SK-N-SH (cell line): ENCODE measurements around the gene CA10.

Experiments used
- CTCF ChIP-seq: fragments of 200-600 bp; sonication (generic); IDR thresholded peaks from 2 replicates; pipeline ENCODE4 v1.6.1; 2017; ENCODE audit warnings: antibody characterized with exemption, mild to moderate bottlenecking, moderate library complexity
- EP300 ChIP-seq, 2 experiments: IDR thresholded peaks; 2 replicates each; pipeline versions ENCODE4 v1.4.0 to v1.6.1; 2012; ENCODE audit warnings: borderline replicate concordance in 1 of 2, low read depth in 1 of 2, low read length in 1 of 2
- FOXM1 ChIP-seq: IDR thresholded peaks from 2 replicates; pipeline ENCODE4 v1.4.0; 2012; ENCODE audit warnings: low read depth, mild to moderate bottlenecking
- PBX3 ChIP-seq: IDR thresholded peaks from 2 replicates; pipeline ENCODE4; 2012
- RAD21 ChIP-seq: IDR thresholded peaks from 2 replicates; pipeline ENCODE4 v1.6.1; 2012; ENCODE audit warnings: mild to moderate bottlenecking, low read length
- RXRA ChIP-seq: IDR thresholded peaks from 2 replicates; pipeline ENCODE4 v1.4.0; 2012; ENCODE audit warnings: low read depth, mild to moderate bottlenecking, borderline replicate concordance
- SIN3A ChIP-seq: IDR thresholded peaks from 2 replicates; pipeline ENCODE4 v1.6.1; 2012; ENCODE audit warnings: low read depth, mild to moderate bottlenecking, low read length, moderate library complexity, borderline replicate concordance
- ZBTB33 ChIP-seq: IDR thresholded peaks from 2 replicates; pipeline ENCODE4 v1.4.0; 2012; ENCODE audit warnings: low read depth, borderline replicate concordance
- TF ChIP-seq, protein P1 (sequence below): IDR thresholded peaks from 2 replicates; pipeline ENCODE4 v1.6.1; 2012; ENCODE audit warnings: mild to moderate bottlenecking, low read depth, low read length, moderate library complexity
- TF ChIP-seq, protein P2 (sequence below): fragments of 150-350 bp; IDR thresholded peaks from 2 replicates; pipeline ENCODE4 v1.6.1; 2017; ENCODE audit warnings: antibody characterized with exemption, low read length, low read depth, borderline replicate concordance

DNA sequence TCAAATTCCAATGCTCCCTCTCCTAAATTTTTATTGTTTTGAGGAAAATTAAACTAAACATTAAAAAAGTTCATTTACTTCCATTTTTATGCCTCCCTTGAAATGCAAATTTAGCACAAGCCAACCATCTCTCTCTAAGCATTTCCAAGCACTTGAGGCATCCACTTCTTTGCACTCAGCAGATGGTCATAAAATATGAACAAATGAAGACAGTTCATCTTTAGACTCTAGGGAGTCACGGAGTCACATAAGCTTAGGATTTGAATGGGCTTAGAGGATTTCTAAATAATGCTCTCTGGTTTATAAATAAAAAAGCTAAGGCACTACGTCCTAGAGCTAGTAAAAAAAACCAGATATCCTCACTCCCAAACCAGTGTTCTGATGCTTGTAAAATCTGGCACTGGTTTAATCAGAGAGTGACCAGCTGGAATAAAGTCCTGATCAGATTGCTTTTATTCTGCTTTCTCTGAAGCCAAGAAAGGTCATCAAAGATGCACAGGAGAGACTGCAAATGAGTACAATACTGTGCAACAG, 204.2 kb downstream of the CA10 start:
- TF ChIP-seq RAD21 (no peak), CTCF (no peak), ZBTB33 (no peak), RXRA (no peak), FOXM1 (no peak), EP300 (IDR thresholded peaks at IDR 0.05; ENCODE audit: borderline replicate concordance in 1 of 2, low read depth in 1 of 2, low read length in 1 of 2) (no peak), SIN3A (no peak), PBX3 (no peak)
- TF ChIP-seq, protein P1, sequence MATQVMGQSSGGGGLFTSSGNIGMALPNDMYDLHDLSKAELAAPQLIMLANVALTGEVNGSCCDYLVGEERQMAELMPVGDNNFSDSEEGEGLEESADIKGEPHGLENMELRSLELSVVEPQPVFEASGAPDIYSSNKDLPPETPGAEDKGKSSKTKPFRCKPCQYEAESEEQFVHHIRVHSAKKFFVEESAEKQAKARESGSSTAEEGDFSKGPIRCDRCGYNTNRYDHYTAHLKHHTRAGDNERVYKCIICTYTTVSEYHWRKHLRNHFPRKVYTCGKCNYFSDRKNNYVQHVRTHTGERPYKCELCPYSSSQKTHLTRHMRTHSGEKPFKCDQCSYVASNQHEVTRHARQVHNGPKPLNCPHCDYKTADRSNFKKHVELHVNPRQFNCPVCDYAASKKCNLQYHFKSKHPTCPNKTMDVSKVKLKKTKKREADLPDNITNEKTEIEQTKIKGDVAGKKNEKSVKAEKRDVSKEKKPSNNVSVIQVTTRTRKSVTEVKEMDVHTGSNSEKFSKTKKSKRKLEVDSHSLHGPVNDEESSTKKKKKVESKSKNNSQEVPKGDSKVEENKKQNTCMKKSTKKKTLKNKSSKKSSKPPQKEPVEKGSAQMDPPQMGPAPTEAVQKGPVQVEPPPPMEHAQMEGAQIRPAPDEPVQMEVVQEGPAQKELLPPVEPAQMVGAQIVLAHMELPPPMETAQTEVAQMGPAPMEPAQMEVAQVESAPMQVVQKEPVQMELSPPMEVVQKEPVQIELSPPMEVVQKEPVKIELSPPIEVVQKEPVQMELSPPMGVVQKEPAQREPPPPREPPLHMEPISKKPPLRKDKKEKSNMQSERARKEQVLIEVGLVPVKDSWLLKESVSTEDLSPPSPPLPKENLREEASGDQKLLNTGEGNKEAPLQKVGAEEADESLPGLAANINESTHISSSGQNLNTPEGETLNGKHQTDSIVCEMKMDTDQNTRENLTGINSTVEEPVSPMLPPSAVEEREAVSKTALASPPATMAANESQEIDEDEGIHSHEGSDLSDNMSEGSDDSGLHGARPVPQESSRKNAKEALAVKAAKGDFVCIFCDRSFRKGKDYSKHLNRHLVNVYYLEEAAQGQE: no peak
- TF ChIP-seq, protein P2, sequence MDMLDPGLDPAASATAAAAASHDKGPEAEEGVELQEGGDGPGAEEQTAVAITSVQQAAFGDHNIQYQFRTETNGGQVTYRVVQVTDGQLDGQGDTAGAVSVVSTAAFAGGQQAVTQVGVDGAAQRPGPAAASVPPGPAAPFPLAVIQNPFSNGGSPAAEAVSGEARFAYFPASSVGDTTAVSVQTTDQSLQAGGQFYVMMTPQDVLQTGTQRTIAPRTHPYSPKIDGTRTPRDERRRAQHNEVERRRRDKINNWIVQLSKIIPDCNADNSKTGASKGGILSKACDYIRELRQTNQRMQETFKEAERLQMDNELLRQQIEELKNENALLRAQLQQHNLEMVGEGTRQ: no peak
